HL-60/S4 treated with retinoic acid at 250 ng/mL for 4 days and 3 days (cell line): ENCODE measurements around the gene PGLYRP3.

Source experiments
- in situ Hi-C: fragments of 300-500 bp; cut with MboI; formaldehyde crosslinking; loops from 2 replicates; pipeline ENCODE4 v1.7.0; 2022; ENCODE audit warnings: low sequenced_read_pairs

PGLYRP3 gene, protein sequence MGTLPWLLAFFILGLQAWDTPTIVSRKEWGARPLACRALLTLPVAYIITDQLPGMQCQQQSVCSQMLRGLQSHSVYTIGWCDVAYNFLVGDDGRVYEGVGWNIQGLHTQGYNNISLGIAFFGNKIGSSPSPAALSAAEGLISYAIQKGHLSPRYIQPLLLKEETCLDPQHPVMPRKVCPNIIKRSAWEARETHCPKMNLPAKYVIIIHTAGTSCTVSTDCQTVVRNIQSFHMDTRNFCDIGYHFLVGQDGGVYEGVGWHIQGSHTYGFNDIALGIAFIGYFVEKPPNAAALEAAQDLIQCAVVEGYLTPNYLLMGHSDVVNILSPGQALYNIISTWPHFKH

DNA sequence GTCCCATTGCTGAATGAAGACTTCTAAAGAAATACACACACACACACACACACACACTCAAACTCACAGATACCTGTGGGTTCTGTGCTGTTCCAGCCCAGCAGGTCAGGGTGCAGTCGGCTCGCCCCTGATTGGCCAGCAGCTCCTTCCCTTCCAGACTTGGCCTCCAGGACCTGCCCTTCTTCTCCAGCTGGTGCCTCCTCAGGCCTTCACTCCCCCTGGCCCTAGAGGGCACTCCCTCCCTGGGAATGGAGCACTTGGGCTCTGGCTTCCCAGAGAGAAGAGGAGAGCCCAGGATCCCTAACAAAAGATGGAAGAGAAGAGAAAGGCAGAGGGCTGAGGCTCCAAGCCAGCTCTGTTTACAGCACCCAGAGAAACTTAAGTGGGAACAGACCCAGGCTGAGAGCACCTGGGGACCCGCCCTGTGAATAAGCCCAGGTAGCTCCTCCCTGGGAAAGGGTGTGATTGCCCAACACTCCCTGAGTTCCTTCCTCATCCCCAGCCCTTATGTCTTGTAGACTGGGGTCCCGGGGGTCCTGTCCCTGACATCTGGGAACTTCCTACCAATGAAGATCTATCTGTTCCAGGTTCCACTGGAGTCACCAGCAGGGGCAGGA, at the start of gene PGLYRP3:
PGLYRP3 (minus strand) TSS at position 383 of the 617 bp plus-strand sequence. CDS start 2,287 bp downstream, outside the sequence.
- in situ Hi-C loops, result no loop called here

DNA sequence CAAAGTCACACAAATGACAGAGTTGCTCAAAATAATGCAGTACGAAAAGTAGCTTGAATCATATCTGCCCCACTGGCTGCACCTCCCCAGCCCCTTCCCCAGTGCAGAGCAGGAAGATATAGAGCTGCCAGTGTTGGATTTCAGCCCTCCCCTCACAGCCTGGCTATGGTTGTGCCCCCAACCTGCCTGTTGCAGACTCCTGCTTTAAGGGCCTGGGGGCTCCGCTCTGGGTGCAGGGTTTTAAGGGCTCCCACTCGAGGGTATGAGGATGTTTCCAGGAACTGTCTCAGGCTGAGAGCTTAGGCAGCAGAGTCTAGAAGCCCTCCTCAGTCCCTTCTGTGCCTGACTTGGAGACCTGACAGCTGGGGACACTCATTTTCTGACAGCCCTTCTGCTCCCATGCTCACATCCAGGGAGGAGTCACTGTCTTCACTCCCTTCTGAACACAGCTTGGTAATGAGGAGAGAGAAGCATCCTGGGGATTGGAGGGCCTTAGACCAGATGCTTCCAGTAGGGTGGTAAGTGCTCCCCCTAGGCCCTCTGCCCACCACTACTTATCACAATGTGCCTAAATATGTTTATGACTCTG, 49.5 kb upstream of the PGLYRP3 start:
- in situ Hi-C loops, result loop anchor here (25.0 kb wide), 1 partner anchor 625 kb away; the partner anchor contains the start of genes JTB, RAB13 and RPS27

DNA sequence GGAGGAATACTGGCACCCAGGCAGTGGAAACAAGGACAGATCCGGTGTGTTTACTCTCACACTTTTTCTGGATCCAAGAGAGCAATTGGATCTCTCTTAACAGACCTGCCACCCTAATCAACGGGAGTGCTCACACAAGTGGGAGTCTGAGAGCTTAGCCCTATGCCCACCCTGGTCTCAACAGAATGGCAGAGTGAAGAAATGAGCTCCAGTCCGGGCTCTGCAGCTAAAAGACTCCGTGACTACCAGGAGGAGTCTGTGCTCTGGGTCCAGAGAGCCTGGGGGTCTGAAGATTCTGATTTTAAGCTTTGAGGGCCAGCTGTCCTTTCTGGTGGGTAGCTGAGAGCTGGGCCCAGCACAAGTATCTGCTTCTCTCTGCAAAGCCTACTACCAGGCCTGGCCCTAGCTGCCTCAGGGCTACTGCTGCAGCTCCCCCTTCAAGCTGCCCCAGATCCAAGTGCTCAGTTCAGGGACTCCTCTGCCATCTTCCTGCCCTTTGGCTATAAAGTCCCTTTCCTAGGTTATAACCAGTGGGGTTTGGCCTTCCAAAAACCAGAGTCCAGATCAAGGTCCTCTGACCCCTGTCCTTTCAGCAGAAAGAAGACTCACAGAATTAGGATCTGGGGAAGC, 48.8 kb upstream of the PGLYRP3 start:
- in situ Hi-C loops, result loop anchor here (25.0 kb wide), 1 partner anchor 626 kb away; the partner anchor contains the start of genes JTB, RAB13 and RPS27

DNA sequence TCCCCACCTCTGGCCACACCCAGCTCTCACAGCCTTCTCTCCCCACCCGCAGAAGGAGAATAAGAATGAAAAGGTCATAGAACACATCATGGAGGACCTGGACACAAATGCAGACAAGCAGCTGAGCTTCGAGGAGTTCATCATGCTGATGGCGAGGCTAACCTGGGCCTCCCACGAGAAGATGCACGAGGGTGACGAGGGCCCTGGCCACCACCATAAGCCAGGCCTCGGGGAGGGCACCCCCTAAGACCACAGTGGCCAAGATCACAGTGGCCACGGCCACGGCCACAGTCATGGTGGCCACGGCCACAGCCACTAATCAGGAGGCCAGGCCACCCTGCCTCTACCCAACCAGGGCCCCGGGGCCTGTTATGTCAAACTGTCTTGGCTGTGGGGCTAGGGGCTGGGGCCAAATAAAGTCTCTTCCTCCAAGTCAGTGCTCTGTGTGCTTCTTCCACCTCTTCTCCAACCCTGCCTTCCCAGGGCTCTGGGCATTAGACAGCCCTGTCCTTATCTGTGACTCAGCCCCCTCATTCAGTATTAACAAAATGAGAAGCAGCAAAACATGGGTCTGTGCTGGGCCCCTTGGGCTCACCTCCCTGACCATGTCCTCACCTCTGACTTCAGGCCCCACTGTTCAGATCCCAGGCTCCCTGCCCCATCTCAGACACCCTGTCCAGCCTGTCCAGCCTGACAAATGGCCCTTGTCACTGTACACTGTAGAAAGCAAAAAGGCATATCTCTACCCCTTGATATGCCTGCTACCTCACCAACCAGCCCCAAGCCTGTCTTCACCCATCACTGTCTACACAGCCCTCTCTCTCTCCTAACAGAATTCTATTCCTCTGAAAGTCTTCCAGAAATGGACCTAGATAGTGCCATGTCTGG, 48.1 kb upstream of the PGLYRP3 start:
- in situ Hi-C loops, result loop anchor here (25.0 kb wide), 1 partner anchor 626 kb away; the partner anchor contains the start of genes JTB, RAB13 and RPS27

DNA sequence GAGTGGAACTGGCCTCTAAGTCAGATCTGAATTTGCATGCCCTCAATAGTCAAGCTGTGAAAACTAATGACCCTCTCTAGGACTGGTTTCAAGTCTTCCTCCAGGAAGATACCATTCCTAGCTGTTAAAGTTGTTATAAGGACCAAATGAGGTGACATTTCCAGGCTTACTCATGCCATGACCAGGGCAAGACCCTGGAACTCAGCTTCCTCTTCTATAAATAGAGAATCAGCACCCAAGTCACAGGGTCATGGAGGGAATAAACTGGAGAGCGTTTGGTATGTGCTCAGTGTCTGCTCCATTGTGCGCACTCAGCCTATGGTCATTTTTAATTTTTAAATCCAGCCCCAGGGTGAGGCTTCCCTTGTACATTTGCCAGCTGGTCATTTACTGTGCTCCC, 47.4 kb upstream of the PGLYRP3 start:
- in situ Hi-C loops, result loop anchor here (25.0 kb wide), 1 partner anchor 627 kb away; the partner anchor contains the start of genes JTB, RAB13 and RPS27

DNA sequence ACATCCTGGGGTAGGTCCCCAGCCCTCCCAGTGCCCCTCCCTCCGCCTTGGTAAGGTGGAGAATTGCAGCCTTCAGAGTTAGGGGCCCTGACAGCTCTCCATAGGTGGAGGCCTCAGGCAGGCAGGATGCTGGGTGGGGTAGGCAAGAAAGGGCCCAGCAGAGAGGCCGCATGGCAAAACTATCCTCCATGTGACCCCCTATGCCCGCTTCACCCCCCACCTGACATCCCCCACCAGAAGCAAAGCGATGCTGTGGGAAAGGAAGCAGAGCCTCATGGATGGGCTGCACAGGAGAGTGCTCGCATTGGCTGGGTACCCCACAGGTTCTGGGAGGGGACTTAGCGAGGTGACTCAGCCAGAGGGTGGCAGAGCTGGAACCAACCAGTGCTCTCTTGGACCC, 46.5 kb upstream of the PGLYRP3 start:
- in situ Hi-C loops, result loop anchor here (25.0 kb wide), 1 partner anchor 628 kb away; the partner anchor contains the start of genes JTB, RAB13 and RPS27

DNA sequence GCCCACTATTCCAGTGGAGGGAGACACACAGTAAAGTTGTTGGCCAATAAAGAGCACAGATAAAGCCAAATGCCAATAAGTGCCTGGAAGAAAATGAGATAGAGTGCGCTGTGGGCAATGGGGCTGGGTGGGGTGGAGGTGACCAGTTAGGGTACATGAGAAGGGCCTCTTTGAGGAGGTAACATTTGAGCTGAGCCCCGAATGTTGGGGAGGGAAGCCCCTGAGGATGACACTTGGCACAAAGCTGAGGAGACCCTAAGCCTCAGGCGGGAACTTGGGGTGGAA, 45.9 kb upstream of the PGLYRP3 start:
- in situ Hi-C loops, result loop anchor here (25.0 kb wide), 1 partner anchor 629 kb away; the partner anchor contains the start of genes JTB, RAB13 and RPS27

DNA sequence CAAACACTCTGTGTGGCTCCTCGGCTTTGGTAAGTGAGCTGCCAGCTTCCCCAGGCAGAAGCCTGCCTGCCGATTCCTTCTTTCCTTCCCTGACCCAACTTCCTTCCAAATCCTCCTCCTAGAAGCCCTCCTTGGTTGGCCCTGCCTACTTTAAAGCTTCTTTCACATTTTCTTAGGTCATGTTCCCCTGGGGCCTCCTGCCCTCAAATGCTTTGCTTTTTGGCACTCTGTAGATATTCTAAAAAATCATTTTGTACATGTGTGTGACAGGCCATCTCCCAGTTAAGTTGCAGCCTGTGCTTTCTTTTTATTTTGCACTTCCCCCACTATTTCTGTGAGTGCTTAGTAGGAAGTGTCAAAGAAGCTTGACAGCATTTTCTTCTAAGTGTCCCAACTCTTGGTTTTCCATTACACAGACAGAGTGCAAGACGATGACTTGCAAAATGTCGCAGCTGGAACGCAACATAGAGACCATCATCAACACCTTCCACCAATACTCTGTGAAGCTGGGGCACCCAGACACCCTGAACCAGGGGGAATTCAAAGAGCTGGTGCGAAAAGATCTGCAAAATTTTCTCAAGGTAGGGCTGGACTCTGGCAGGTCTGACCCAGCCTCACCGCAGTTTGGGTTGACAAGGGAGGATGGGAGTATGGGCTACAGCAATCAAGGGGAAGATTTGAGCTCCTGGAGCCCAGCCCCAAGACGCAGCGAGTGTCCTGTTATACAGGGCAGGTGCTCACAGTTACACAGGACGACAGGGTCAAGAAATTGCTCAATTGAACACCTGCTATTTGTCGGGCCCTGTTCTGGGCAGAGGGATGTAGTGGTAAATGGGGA, 45.3 kb upstream of the PGLYRP3 start, which contains the start of gene S100A9:
S100A9 (plus strand) TSS at position 2 of the 838 bp plus-strand sequence; CDS start at position 432, 430 bp downstream.
- in situ Hi-C loops, result loop anchor here (25.0 kb wide), 1 partner anchor 629 kb away; the partner anchor contains the start of genes JTB, RAB13 and RPS27

DNA sequence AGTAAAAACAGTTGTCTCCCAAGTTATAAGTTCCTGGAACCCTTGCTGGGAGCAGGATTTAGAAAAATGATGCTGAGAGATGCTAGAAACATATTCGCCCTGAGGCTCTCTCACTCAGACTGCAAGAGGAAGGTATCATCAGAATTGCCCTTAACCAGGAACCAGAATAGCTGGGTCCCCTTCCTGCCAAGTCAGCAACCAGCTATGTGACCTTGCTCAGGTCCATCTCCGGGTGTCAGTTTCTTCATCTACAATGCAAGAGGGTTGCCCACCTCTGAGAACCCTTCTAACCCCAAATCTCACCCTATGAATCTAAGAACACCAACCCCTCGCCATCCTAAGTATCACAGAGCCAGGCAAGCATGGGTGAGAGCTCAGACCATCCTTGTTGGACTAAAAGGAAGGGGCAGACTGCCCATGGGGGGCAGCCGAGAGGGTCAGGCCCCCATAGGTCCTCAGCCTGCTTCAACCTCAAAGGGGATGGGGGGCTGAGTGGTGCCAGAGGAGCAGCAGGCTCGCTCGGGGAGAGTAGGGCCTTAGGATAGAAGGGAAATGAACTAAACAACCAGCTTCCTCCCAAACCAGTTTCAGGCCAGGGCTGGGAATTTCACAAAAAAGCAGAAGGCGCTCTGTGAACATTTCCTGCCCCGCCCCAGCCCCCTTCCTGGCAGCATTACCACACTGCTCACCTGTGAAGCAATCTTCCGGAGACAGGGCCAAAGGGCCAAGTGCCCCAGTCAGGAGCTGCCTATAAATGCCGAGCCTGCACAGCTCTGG, 44.5 kb upstream of the PGLYRP3 start:
- in situ Hi-C loops, result loop anchor here (25.0 kb wide), 1 partner anchor 630 kb away; the partner anchor contains the start of genes JTB, RAB13 and RPS27

DNA sequence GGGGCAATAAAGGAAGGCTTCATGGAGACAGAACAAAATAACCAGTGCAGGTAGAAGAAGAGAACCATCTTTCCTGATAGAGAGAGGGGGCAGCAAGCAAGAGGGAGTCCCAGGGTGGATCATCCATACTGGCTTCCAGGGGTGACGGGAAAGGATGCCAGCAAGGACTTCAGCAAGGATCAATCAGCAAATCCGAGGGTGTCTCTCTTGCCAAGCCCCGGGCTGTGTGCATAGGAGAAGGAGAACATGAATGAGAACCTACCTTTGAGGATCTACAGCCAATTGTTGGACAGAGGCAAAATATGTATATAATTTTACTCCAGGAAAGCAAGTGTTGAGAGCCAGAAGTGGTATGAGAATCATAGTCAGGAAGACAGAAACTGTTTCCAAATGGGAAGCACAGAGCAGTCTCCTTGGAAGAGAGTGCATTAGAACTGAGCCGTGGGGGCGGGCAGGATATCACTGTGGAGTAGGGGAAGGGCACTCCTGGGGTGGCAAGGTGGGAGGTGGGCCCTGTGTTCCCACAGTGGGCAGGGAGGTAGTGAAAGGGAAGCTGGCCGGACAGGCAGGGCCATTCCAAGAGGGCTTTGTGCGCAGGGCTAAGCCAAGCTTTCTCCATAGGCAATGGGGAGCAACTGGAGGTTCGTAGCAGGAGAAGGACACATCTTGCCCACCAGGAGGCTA, 43.8 kb upstream of the PGLYRP3 start:
- in situ Hi-C loops, result loop anchor here (25.0 kb wide), 1 partner anchor 631 kb away; the partner anchor contains the start of genes JTB, RAB13 and RPS27

DNA sequence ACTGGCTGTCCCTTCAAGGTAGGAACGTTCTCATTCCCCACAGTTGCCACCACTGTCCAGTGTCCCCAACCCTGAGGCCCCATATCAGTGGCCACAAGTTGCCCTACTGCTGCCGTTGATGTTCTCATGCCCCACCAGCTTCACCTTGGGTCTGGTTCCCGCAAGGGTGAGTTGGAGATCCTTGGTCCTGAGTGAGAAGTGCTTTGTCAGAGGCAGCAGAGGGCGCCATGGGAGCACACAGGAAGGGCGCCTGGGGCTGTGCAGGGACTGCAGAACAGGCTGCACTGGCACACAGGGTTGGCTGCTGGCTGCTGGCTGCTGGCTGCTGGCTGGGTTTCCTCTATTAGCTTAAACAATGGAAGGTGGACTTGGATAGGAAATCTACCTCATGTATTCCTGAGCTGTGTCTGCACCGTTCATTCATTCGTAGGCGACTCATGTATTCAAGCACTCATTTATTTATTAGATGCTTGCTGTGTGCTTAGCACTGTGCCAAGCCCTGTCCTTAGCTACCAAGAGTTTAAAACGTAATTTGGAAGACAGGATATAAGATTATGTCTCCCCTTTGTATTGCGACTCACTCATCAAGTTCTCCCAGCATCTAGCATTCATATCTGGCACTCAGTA, 42.8 kb upstream of the PGLYRP3 start:
- in situ Hi-C loops, result loop anchor here (25.0 kb wide), 1 partner anchor 632 kb away; the partner anchor contains the start of genes JTB, RAB13 and RPS27

DNA sequence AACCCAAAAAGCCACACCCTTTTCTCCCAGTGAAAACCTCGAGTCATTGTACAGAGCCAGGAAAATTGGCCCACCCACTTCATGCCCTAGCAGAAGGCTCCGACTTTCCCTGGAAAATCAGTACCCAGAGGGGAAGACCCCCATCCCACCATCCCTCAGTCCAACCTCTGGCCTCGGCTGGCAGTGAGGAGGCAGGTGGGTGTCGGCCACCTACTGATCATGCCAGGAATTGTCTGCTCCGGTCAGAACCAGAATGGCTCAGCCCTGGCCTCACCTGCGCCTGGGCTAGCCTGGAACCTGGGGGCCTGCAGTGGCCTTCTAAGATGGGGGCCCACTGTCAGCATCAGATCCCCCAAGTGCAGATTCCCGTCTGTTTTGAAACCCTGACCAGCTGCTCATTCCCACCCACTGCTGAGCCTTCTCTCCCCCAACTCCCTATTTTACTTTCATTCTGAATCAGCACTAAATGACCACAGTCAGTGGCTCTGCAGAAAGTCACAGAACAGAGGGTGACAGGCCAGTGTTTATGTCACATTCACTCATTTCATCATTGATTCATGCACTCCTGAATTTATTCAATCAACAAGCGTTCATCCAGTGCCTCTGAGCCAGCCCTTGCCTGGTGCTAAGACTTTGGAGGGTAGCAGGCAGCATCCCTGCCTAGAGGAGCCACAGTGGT, 41.9 kb upstream of the PGLYRP3 start:
- in situ Hi-C loops, result loop anchor here (5.0 to 25.0 kb wide), 3 partner anchors 43 to 633 kb away; partner anchors contain the start of genes JTB, RAB13 and RPS27

DNA sequence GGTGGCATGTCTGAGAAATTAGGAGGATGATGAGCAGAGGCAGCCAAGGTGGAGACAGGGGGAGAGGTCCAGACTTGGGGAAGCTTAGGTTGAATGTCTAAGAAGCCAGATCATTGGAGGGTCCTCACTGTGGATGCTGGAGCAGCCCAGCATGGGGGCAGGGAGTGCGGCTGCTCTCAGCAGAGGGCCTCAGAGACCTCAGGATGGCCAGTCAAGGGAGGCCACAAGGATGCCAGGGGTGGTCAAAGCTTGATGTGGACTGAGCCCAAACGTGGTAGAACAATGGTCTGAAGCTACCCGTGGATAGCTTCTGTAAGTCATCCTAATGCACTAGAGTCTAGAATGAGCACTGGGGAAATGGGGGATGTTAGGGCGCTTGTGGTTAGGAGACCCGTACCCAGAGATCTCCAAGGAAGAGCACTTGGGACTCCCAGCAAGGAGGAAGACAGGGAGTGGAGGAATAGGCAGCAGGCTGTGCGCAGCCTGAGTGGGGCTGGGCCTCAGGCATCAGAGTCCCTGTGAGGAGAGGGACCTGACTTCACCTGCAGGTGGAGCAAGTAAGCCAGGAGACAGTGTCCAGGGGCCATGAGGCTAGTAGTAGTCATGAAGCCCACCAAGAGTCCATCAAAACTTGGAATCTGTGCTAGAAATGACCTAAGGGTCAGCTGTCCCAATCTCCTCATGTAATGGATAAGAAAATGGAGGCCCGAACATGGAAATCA, 40.6 kb upstream of the PGLYRP3 start:
- in situ Hi-C loops, result loop anchor here (5.0 to 25.0 kb wide), 3 partner anchors 44 to 634 kb away; partner anchors contain the start of genes JTB, RAB13 and RPS27

DNA sequence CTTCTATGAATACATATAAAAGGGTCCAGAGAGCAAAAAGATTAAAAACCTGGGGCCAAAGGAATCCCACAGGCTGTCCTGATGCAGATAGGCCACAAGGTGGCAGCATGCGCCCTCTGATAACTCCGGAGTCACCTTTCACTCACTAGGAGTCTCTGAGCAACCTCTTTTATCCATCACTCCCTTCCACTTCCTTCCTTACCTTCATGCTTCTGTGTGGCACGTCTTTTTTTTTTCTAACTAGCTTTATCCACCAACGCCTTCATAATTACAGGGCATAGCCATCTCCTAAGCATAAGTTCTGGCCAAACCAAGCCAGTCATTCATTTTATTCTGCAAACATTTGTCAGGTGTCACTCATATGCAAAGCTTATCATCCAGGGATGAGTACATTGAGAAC, 39.8 kb upstream of the PGLYRP3 start:
- in situ Hi-C loops, result loop anchor here (5.0 to 25.0 kb wide), 3 partner anchors 45 to 635 kb away; partner anchors contain the start of genes JTB, RAB13 and RPS27

DNA sequence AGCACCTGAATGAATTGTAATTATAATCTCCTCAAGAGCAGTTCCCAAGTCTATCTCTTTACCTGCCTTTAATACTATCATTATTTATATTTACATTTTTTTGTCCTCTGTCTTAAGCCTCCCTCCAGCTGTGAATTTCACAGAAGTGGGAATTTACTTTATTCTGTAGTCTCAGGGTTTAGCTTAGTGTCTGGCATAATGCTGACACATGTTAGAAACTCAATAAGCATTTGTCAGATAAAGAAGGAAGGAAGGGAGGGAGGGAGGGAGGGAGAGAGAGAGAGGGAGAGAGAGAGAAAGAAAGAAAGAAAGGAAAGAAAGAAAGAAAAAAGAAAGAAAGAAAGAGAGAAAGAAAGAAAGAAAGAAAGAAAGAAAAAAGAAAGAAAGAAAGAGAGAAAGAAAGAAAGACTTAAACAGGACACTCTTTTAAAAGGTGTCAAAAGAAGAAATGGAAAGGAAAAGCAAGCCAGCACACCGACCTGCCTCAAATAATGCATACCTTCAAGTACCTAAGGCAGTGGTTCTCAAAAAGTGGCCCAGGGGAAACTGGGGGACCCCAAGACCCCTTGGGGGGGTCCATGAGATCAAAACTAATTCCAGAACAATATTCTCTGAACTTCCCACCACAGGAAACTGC, 37.7 kb upstream of the PGLYRP3 start:
- in situ Hi-C loops, result loop anchor here (5.0 to 25.0 kb wide), 3 partner anchors 47 to 637 kb away; partner anchors contain the start of genes JTB, RAB13 and RPS27
